NCI-H2171 (cell line): Measurements from ENCODE around the gene MICB.
A peak's percentile ranks its signal among the peaks of the same experiment; 100 is the strongest.
"Not testable (repeated sequence)": the region's sequence is repeated elsewhere in the genome, so short reads cannot be mapped to it uniquely, and the experiment has no call there.

Experiments
- DNase-seq: peaks from one replicate; lab custom pipeline; 2025; lab: John Stamatoyannopoulos, UW

The MICB gene

GRCh38 chr6:31497531-31498476 is at the start of gene MICB:
Gene MICB, plus strand, starts transcription at chr6:31498145. Its CDS starts 49 bp downstream, at chr6:31498194.
- DNase-seq: peak; percentile 79

GRCh38 chr6:31450751-31451150 is 47.2 kb upstream of the MICB start:
- no peak for DNase-seq

- DNase-seq: no peak
These were observed 45.1 kb upstream of the MICB start for GRCh38 chr6:31452859-31453258.

GRCh38 chr6:31453259-31453658 is 44.7 kb upstream of the MICB start:
- DNase-seq: no peak

- DNase-seq: not testable (repeated sequence)
These were observed 38.1 kb upstream of the MICB start for GRCh38 chr6:31459864-31460263.

- no peak for DNase-seq
These were observed 37.5 kb upstream of the MICB start for GRCh38 chr6:31460361-31461025.

GRCh38 chr6:31462026-31462963 is 35.6 kb upstream of the MICB start:
- no peak for DNase-seq

- peak; percentile 59 for DNase-seq
These were observed 34.7 kb upstream of the MICB start for GRCh38 chr6:31462964-31463870.

GRCh38 chr6:31464252-31465184 is 33.4 kb upstream of the MICB start:
- no peak for DNase-seq

- no peak for DNase-seq
These were observed 32.8 kb upstream of the MICB start for GRCh38 chr6:31465185-31465536.

GRCh38 chr6:31465718-31466117 is 32.2 kb upstream of the MICB start:
- DNase-seq: no peak

- DNase-seq: no peak
These were observed 31.5 kb upstream of the MICB start for GRCh38 chr6:31466466-31466865.

GRCh38 chr6:31467151-31467550 is 30.8 kb upstream of the MICB start:
- DNase-seq: no peak

GRCh38 chr6:31468311-31468710 is 29.6 kb upstream of the MICB start:
- no peak for DNase-seq

GRCh38 chr6:31470801-31471200 is 27.1 kb upstream of the MICB start:
- DNase-seq: no peak

- no peak for DNase-seq
These were observed 26.2 kb upstream of the MICB start for GRCh38 chr6:31471711-31472110.

GRCh38 chr6:31472259-31472658 is 25.7 kb upstream of the MICB start:
- DNase-seq: no peak

GRCh38 chr6:31473244-31473643 is 24.7 kb upstream of the MICB start:
- no peak for DNase-seq

- no peak for DNase-seq
These were observed 23.9 kb upstream of the MICB start for GRCh38 chr6:31473780-31474761.
